H1 (cell line): ENCODE measurements around the gene HINT2. TPM values are rescaled to one million over a fixed set of nuclear protein-coding genes. Genes with fewer than 3 reads are reported as not detected.

Source experiments
- CTCF ChIA-PET: fragments of 300-600 bp; sonication (Branson Sonifier 250); formaldehyde crosslinking; loops from one replicate; lab custom pipeline; 2021; ENCODE audit not compliant: partially characterized antibody; lab: Charles Lee
- POLR2A ChIA-PET: fragments of 300-600 bp; sonication (Branson Sonifier 250); formaldehyde crosslinking; loops from one replicate; lab custom pipeline; 2021; ENCODE audit warnings: inconsistent platforms; ENCODE audit not compliant: partially characterized antibody; lab: Charles Lee
- DNase-seq, 2 experiments: peaks; one replicate each; pipeline versions ENCODE4 v3.0.0 to v3.0.0-alpha.2; 2010 to 2022; ENCODE audit warnings: low spot score in 2 of 2, low read depth in 1 of 2, mixed read lengths in 1 of 2
- FAIRE-seq: peaks from 2 replicates; lab custom pipeline; 2011; peaks lifted over from hg19 to GRCh38; lab: Jason Lieb, UNC
- H2AFZ ChIP-seq: 2 replicates; pipeline ENCODE4 v1.8.1; 2012; ENCODE audit warnings: low read length, inconsistent platforms
- H2AK5ac ChIP-seq: 2 replicates; pipeline ENCODE4 v1.6.1; 2013; ENCODE audit warnings: low read depth, low read length
- H2BK120ac ChIP-seq: replicated peaks from 2 replicates; pipeline ENCODE3; 2013; ENCODE audit warnings: low read depth, low read length, inconsistent platforms
- H2BK12ac ChIP-seq: 2 replicates; pipeline ENCODE4 v1.6.1; 2013; ENCODE audit warnings: low read depth, low read length
- H2BK15ac ChIP-seq: 2 replicates; pipeline ENCODE4 v1.6.1; 2013; ENCODE audit warnings: low read length
- H2BK20ac ChIP-seq: 2 replicates; pipeline ENCODE4 v1.6.1; 2013; ENCODE audit warnings: low read length
- H2BK5ac ChIP-seq: 2 replicates; pipeline ENCODE4 v1.6.1; 2013; ENCODE audit warnings: low read depth, low read length
- H3K14ac ChIP-seq: 2 replicates; pipeline ENCODE4 v1.6.1; 2013; ENCODE audit warnings: inconsistent platforms; ENCODE audit not compliant: insufficient read length
- H3K18ac ChIP-seq: 2 replicates; pipeline ENCODE4 v1.6.1; 2013; ENCODE audit warnings: low read length; ENCODE audit errors: extremely low read depth
- H3K23ac ChIP-seq: 2 replicates; pipeline ENCODE4 v1.6.1; 2013; ENCODE audit warnings: inconsistent platforms; ENCODE audit not compliant: insufficient read length
- H3K23me2 ChIP-seq: 2 replicates; pipeline ENCODE4 v1.6.1; 2013; ENCODE audit warnings: low read depth, low read length
- H3K27ac ChIP-seq: 2 replicates; pipeline ENCODE4 v1.6.1; 2011; ENCODE audit warnings: low read depth, low read length, inconsistent platforms
- H3K27me3 ChIP-seq, 4 experiments: replicated peaks in 1 of 4; 1 replicate in 1 of 4; 2 replicates in 3 of 4; pipeline versions ENCODE4 v1.6.1 to v1.8.1; 2011 to 2013; ENCODE audit warnings: low read length in 3 of 4, mild to moderate bottlenecking in 3 of 4, inconsistent platforms in 2 of 4, mixed read lengths in 2 of 4, moderate library complexity in 1 of 4; ENCODE audit not compliant: control insufficient read depth in 3 of 4, insufficient read depth in 3 of 4; ENCODE audit errors: extremely low read depth in 1 of 4
- H3K36me3 ChIP-seq, 4 experiments: 2 replicates each; pipeline versions ENCODE4 v1.6.1 to v1.8.1; 2011 to 2013; ENCODE audit warnings: mild to moderate bottlenecking in 4 of 4, low read length in 3 of 4, moderate library complexity in 2 of 4, control low read depth in 1 of 4, inconsistent platforms in 1 of 4; ENCODE audit not compliant: insufficient read depth in 4 of 4, control insufficient read depth in 2 of 4
- H3K4ac ChIP-seq: replicated peaks from 2 replicates; pipeline ENCODE3; 2013; ENCODE audit warnings: low read length, low read depth, mixed read lengths, inconsistent platforms; ENCODE audit not compliant: insufficient read length
- H3K4me1 ChIP-seq, 4 experiments: replicated peaks in 1 of 4; 1 replicate in 1 of 4; 2 replicates in 3 of 4; pipeline versions ENCODE4 v1.6.1 to v1.8.1; 2011 to 2013; ENCODE audit warnings: low read length in 3 of 4, inconsistent platforms in 2 of 4, mixed read lengths in 1 of 4; ENCODE audit not compliant: insufficient read depth in 4 of 4, control insufficient read depth in 3 of 4
- H3K4me2 ChIP-seq, 2 experiments: 2 replicates each; pipeline versions ENCODE4 v1.6.1 to v1.8.1; 2011 to 2013; ENCODE audit warnings: low read depth in 2 of 2, low read length in 2 of 2, control low read depth in 1 of 2, inconsistent platforms in 1 of 2, mild to moderate bottlenecking in 1 of 2; ENCODE audit not compliant: insufficient read depth in 1 of 2
- H3K4me3 ChIP-seq, 4 experiments: fragments of 200-600, 300-600 bp in 1 of 4; sonication (generic), shearing (Covaris generic), sonication (Bioruptor Twin) in 1 of 4; 2 replicates each; pipeline versions ENCODE4 v1.5.1 to v1.8.1; 2011 to 2016; ENCODE audit warnings: low read length in 4 of 4, low read depth in 3 of 4, control low read depth in 2 of 4, inconsistent platforms in 2 of 4, mild to moderate bottlenecking in 2 of 4, mixed read lengths in 1 of 4, moderate library complexity in 1 of 4; ENCODE audit not compliant: insufficient read depth in 2 of 4; ENCODE audit errors: extremely low read depth in 1 of 4
- H3K56ac ChIP-seq: replicated peaks from 2 replicates; pipeline ENCODE3; 2013; ENCODE audit warnings: low read depth, mild to moderate bottlenecking, mixed read lengths, low read length, inconsistent platforms; ENCODE audit not compliant: insufficient read length
- H3K79me1 ChIP-seq: 2 replicates; pipeline ENCODE4 v1.6.1; 2013; ENCODE audit warnings: low read depth, low read length, control low read depth
- H3K79me2 ChIP-seq, 2 experiments: 2 replicates each; pipeline versions ENCODE4 v1.6.1 to v1.8.1; 2012 to 2013; ENCODE audit warnings: low read length in 2 of 2, mild to moderate bottlenecking in 2 of 2, inconsistent platforms in 1 of 2; ENCODE audit not compliant: insufficient read depth in 2 of 2, control insufficient read depth in 1 of 2
- H3K9ac ChIP-seq, 4 experiments: replicated peaks in 1 of 4; 1 replicate in 1 of 4; 2 replicates in 3 of 4; pipeline versions ENCODE4 v1.6.1 to v1.8.1; 2011 to 2013; ENCODE audit warnings: low read depth in 3 of 4, low read length in 3 of 4, control low read depth in 2 of 4, mild to moderate bottlenecking in 2 of 4, moderate library complexity in 2 of 4, inconsistent platforms in 1 of 4; ENCODE audit errors: extremely low read depth in 1 of 4
- H3K9me3 ChIP-seq, 2 experiments: 2 replicates each; pipeline versions ENCODE4 v1.6.1 to v1.8.1; 2012 to 2013; ENCODE audit warnings: mild to moderate bottlenecking in 2 of 2, moderate library complexity in 2 of 2, control low read depth in 1 of 2, inconsistent platforms in 1 of 2, low read depth in 1 of 2, low read length in 1 of 2, mixed read lengths in 1 of 2; ENCODE audit not compliant: insufficient read depth in 2 of 2
- H4K20me1 ChIP-seq, 2 experiments: replicated peaks in 1 of 2; 2 replicates each; pipeline versions ENCODE3 to v1.8.1; 2011 to 2013; ENCODE audit warnings: inconsistent platforms in 2 of 2, low read length in 2 of 2, mild to moderate bottlenecking in 1 of 2; ENCODE audit not compliant: insufficient read depth in 2 of 2, control insufficient read depth in 1 of 2
- H4K5ac ChIP-seq: 2 replicates; pipeline ENCODE4 v1.6.1; 2013; ENCODE audit warnings: low read length, low read depth, mixed read lengths, inconsistent platforms; ENCODE audit not compliant: insufficient read length
- H4K8ac ChIP-seq: 2 replicates; pipeline ENCODE4 v1.8.0; 2013; ENCODE audit warnings: mild to moderate bottlenecking, moderate library complexity, low read length, inconsistent platforms; ENCODE audit not compliant: insufficient read depth; ENCODE audit errors: extremely low read depth
- H4K91ac ChIP-seq: replicated peaks from 2 replicates; pipeline ENCODE3; 2013; ENCODE audit warnings: low read length, mixed read lengths, inconsistent platforms; ENCODE audit not compliant: insufficient read length
- ATF3 ChIP-seq: IDR thresholded peaks from 2 replicates; pipeline ENCODE4 v1.6.1; 2011; ENCODE audit warnings: low read depth, mild to moderate bottlenecking, low read length; ENCODE audit not compliant: insufficient read depth
- CBX5 ChIP-seq: fragments of 300-800, 300-1000 bp; sonication (generic); IDR thresholded peaks from 2 replicates; pipeline ENCODE4 v1.7.1; 2016; ENCODE audit warnings: antibody characterized with exemption, low read length, low read depth
- CTCF ChIP-seq, 3 experiments: IDR thresholded peaks; 1 replicate in 2 of 3; 2 replicates in 1 of 3; pipeline versions ENCODE4 v1.5.1 to v1.6.1; 2011; ENCODE audit warnings: low read length in 3 of 3, mild to moderate bottlenecking in 3 of 3, inconsistent platforms in 2 of 3, low read depth in 1 of 3, moderate library complexity in 1 of 3; ENCODE audit not compliant: insufficient read depth in 1 of 3; ENCODE audit errors: control extremely low read depth in 1 of 3
- KDM4A ChIP-seq: IDR thresholded peaks from one replicate; pipeline ENCODE4 v1.7.1; 2012; ENCODE audit warnings: low read depth, mild to moderate bottlenecking, moderate library complexity, low read length, inconsistent platforms; ENCODE audit not compliant: severe bottlenecking
- NANOG ChIP-seq: IDR thresholded peaks from 2 replicates; pipeline ENCODE4 v1.6.1; 2011; ENCODE audit warnings: low read length, low read depth, mild to moderate bottlenecking, inconsistent platforms; ENCODE audit not compliant: insufficient read depth, poor library complexity, severe bottlenecking
- POLR2AphosphoS5 ChIP-seq: IDR thresholded peaks from 2 replicates; pipeline ENCODE4 v1.6.1; 2011; ENCODE audit warnings: low read depth, low read length
- SIRT6 ChIP-seq: IDR thresholded peaks from one replicate; pipeline ENCODE4 v1.7.1; 2012; ENCODE audit warnings: low read length, inconsistent platforms
- SP4 ChIP-seq: IDR thresholded peaks from 2 replicates; pipeline ENCODE4 v1.6.1; 2012; ENCODE audit warnings: low read length, inconsistent platforms
- SUZ12 ChIP-seq: fragments of 200-600 bp; sonication (generic); IDR thresholded peaks from 2 replicates; pipeline ENCODE4 v1.6.1; 2012; ENCODE audit warnings: mild to moderate bottlenecking, inconsistent platforms, low read length, moderate library complexity, mixed read lengths
- TCF12 ChIP-seq: IDR thresholded peaks from 2 replicates; pipeline ENCODE4 v1.6.1; 2011; ENCODE audit warnings: low read depth, mild to moderate bottlenecking, low read length
- ZNF274 ChIP-seq: IDR thresholded peaks from 2 replicates; pipeline ENCODE4 v1.7.0; 2012; ENCODE audit warnings: low read length, borderline replicate concordance; ENCODE audit errors: extremely low read depth
- WGBS, 2 experiments: shearing (Covaris generic) in 1 of 2; methylation state at CpG; one replicate each; pipeline versions ENCODE4 v1.1.6 to v1.1.7; 2013 to 2015; ENCODE audit warnings: low lambda C conversion rate in 2 of 2, mixed read lengths in 2 of 2, inconsistent platforms in 1 of 2, low coverage in 1 of 2, missing lambda C conversion rate in 1 of 2; ENCODE audit not compliant: insufficient replicate concordance in 2 of 2, insufficient coverage in 1 of 2, insufficient read length in 1 of 2; ENCODE audit errors: extremely low coverage in 1 of 2, missing lambda C conversion rate in 1 of 2; 5-methylcytosine and 5-hydroxymethylcytosine counted together
- polyA plus RNA-seq, 7 experiments: library from polyadenylated mRNA; depleted of rRNA in 3 of 7; stranded (reverse) in 5 of 7; unstranded in 2 of 7; fragments of >200 nt in 5 of 7; fragments of 200-250 nt in 2 of 7; gene quantifications; 1 replicate in 5 of 7; 2 replicates in 1 of 7; 4 replicates in 1 of 7; pipeline versions ENCODE4 v1.2.1 to v1.2.3, GENCODE V29; 2011 to 2013; ENCODE audit warnings: missing spikeins in 2 of 7, mixed read lengths in 2 of 7
- total RNA-seq: library from RNA; stranded (reverse); fragmentation: NEBNext Ultra II Directional; extraction: Animal tissue kit (Norgen Biotek cat#: 25700); gene quantifications from 2 replicates; pipeline ENCODE4 v1.2.1, GENCODE V29; 2021

The HINT2 gene
- total and polyA plus RNA-seq, 2 of the 8 experiments (the other 6 are each of a cell fraction or from before 2014, with no cell fraction given) = 32.1 to 51.2 TPM

- ChIA-PET POLR2A (interaction anchor here (0.5 to 1.1 kb wide), 2 partner anchors 22 to 33 kb away, joined by 4 read pairs; no protein-coding TSS in a partner anchor), CTCF (interaction anchor here (0.7 to 16.5 kb wide), 17 partner anchors 9 to 225 kb away, joined by 3 to 172 read pairs (median 5); partner anchors contain the start of genes FAM221B, HINT2 and TMEM8B)
- no peak overlapping the region for H3K9ac ChIP-seq
- H2BK120ac ChIP-seq = no peak overlapping the region
- no peaks in the 10 kb centered on the region for H3K79me2 ChIP-seq
- H3K79me1 ChIP-seq = no peaks in the 10 kb centered on the region
- no peak overlapping the region for H3K14ac ChIP-seq
- no peak overlapping the region for H3K4ac ChIP-seq
- H3K27ac ChIP-seq = no peak overlapping the region
- H2BK20ac ChIP-seq = no peak overlapping the region
- no peak overlapping the region for H3K18ac ChIP-seq
- no peak overlapping the region for H4K91ac ChIP-seq
- no peaks in the 10 kb centered on the region for H4K20me1 ChIP-seq
- no peak overlapping the region for H4K5ac ChIP-seq
- no peak overlapping the region for H2BK5ac ChIP-seq
- H3K36me3 ChIP-seq = no peaks in the 10 kb centered on the region
- H3K56ac ChIP-seq = no peak overlapping the region
- DNase-seq (no peak), FAIRE-seq (no peak)
- peaks cover 0 to 3% (median 1%) of the 10 kb centered on the region in 4 experiments; a peak in 4 of 7 replicates for H3K4me1 ChIP-seq
- 0 out of 2 replicates have a peak overlapping the region, but pooled peaks have one; percentile 27 for H2BK12ac ChIP-seq
- no peak overlapping the region for H3K4me3 ChIP-seq
- no peak overlapping the region for H4K8ac ChIP-seq
- H2AK5ac ChIP-seq = no peak overlapping the region
- H2AFZ ChIP-seq = no peak overlapping the region
- H3K4me2 ChIP-seq = no peak overlapping the region
- no peaks in the 10 kb centered on the region; a peak in 1 of 7 replicates for H3K27me3 ChIP-seq
- no peaks in the 10 kb centered on the region for H3K9me3 ChIP-seq
- no peak overlapping the region for H2BK15ac ChIP-seq
- 99% methylated on average over 5 of the region's 5 CpGs; no CpG with 5 or more reads in 1 of the 2 experiments for WGBS, 2 experiments
- H3K23ac ChIP-seq = no peak overlapping the region
- no peaks in the 10 kb centered on the region for H3K23me2 ChIP-seq
- TF ChIP-seq SIRT6 = no peak
- no peak for TF ChIP-seq KDM4A
- TF ChIP-seq ATF3 = no peak
- no peak for TF ChIP-seq ZNF274
- TF ChIP-seq SUZ12 = no peak
- no peak for TF ChIP-seq SP4
- no peak for TF ChIP-seq NANOG
- TF ChIP-seq CTCF (IDR thresholded peaks at IDR 0.05; ENCODE audit: control extremely low read depth in 1 of 3, insufficient read depth in 1 of 3, low read depth in 1 of 3, low read length in 3 of 3) = no peak
- no peak for TF ChIP-seq POLR2AphosphoS5
- no peak for TF ChIP-seq TCF12
- TF ChIP-seq CBX5 = no peak
These were observed 21.8 kb upstream of the HINT2 start for GRCh38 chr9:35836595-35836994.
